HL-60/S4 treated with phorbol 12-myristate 13-acetate at 8.2 ng/mL for 4 days and 3 days (cell line): ENCODE measurements around the gene GPR89B.
"Not testable (repeated sequence)": the region's sequence is repeated elsewhere in the genome, so short reads cannot be mapped to it uniquely, and the experiment has no call there.

ENCODE experiments used
- in situ Hi-C: fragments of 300-500 bp; cut with MboI; formaldehyde crosslinking; loops from 2 replicates; pipeline ENCODE4 v1.15.0; 2022; ENCODE audit warnings: low sequenced_read_pairs

The GPR89B gene

DNA sequence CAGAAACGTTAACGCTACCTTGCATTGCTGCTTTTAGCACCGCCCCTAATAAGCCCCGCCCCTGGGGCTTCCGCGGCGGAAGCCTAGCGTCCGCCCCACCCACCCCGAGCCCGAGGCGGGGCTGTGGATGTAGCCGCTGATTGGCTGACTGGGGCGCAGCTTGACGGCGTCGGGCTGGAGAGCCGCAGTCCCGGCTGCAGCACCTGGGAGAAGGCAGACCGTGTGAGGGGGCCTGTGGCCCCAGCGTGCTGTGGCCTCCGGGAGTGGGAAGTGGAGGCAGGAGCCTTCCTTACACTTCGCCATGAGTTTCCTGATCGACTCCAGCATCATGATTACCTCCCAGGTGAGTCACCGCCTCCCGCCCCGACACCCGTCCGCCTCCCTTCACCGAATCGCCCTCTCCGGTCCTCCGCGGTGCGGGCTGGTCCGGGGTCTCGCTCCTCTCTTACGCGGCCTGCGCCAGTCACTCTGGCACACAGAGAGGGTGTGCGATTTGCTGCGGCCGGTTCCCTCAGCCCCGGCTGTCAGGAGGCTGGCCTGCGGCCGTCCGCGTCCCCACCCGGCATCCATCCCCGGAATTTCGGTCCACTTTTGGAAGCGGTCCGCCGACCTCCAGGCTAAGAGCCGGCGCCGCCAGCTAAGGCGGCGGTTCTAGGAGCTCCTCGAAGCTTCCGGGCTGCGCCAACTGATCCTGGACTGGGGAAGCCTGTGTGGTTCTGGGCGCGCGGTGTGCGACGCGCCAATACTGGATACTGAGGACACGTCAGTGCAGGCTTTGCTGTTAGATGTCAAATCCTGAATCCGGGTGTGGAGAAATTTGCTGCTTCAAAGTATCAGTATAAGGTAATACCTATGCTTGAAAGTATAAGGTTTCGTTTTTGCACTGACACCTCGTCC, at the start of gene GPR89B:
TSS of gene GPR89B (plus strand) at position 185 of the 897 bp plus-strand sequence. CDS start at position 302, 117 bp downstream.
- in situ Hi-C loops = not testable (repeated sequence)

DNA sequence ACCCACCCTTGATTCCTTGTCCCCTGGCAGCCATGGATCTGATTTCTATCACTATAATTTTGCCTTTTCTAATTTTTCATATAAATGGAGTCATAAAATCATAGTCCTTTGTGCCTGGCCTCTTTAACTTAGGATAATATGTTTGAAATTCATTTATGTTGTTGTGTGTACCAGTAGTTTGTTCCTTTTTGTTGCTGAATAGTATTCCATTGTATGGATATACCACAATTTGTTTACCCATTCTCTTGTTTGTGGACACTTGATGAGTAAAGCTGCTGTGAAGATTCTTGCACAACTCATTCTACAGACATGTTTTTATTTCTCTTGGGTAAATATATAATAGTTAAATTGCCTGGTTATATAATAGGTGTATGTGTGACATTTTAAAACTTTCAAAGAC, 48.3 kb upstream of the GPR89B start:
- in situ Hi-C loops = no loop called here

DNA sequence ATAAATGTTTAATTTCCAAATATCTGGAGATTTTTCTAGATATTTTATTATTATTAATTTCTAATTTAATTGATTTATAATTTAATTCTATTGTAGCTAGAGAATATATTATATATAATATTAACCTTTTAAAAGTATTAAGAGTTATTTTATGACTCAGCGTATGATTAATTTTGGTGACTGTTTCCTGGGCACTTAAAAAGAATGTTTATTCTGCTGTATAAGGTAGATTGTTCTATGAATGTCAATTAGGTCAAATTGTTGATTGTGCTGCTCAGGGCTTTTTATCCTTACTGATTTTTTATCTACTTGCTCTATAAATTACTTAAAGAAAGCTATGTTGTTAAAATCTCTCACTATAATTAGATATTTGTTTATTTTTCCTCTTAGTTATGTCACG, 45.7 kb upstream of the GPR89B start:
- in situ Hi-C loops = no loop called here

GRCh38 chr1:147890177-147890790, 37.9 kb upstream of the GPR89B start:
- in situ Hi-C loops = no loop called here

DNA sequence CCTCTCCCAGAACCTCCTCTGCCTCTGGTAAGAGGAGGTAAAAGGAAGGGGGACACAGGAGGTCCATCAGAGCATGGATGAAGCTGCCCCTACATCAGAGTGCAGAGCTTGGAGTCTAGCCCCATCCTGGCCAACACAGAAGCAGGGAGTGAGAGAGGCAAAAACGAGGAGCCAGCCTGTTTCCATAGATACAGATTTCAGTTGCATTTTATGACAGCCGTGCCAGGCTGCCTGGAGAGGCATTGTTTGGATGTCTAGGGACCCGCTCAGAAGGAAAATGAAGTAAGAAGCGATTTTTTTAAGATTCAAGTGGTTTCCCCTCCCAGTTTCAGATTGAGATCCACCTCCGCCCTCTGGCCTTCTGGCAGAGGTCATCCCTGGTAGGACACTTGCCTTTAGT, 37.1 kb upstream of the GPR89B start:
- in situ Hi-C loops = no loop called here

GRCh38 chr1:147892216-147892615, 36.0 kb upstream of the GPR89B start:
- in situ Hi-C loops = no loop called here

DNA sequence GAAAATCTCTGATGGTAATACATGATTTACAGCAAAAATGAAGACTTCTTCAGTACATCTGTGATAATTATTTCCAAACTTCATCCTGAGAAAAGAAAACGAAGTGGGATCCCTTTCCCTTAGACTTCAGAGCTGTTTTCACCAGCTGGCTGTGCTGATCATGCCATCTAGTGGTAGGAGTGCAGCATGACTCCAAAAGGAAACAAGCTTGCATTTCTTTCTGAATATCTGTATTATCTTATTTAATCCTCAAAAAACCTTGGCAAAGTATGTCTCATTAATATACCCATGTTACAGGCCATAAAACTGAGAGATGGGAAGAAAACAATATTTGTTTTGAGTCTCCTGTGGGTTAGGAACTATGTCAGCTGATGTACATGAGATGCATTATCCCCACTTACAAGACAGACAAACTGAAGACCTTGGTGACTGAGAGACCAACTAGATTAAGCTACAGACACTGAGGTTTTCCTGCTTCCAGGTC, 35.4 kb upstream of the GPR89B start:
- in situ Hi-C loops = no loop called here

DNA sequence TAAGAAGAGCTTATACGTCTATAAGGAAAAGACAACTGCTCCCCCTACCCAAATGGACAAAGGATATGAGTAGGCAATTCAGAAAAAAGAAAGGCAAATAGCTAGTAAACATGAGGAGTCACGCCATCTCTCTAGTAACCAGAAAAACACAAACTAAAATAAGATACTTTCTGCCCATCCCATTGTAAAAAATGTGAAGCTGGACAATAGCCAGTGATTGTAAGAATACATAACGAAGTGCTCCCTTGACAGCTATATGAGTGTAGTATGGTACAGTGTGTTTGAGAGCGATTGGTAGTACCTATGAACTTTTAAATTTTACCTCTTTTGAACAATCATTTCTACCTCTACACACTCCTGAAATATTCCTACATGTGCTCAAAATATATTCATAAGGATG, 33.1 kb upstream of the GPR89B start:
- in situ Hi-C loops = no loop called here

DNA sequence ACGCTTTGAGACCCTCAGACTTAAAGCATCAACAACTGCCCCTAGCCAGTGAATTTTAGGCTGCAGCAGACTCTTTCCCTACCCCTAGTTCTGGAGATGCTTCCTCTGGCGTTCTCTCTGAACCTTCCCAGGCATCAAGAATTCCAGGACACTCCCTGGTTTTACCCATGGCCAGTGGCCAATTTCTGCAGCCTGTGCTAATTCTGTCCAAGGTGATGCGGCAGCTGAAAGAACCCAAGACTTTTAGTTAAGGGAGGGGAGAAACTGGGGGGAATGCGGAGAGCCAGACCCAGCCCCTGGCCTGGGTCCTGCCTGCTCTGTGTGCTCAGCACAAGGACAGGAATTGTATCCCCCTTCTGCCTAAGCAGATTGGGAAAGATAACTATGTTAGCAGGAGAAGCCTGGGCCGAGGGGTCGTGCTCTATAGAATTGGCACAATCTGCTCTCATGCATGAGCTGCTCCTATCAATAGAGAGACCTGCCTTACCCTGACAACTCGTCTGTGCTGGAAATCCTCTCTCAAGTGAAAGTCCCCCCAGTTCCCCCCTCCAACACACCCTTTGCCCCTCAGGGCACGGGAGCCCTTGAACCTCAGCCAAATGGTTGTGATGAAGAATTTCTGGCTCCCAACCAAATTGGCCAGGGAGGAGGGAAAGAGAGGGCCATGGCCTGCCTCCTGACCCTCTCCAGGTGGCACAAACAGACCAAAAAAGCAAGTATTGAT, 31.0 kb upstream of the GPR89B start:
- in situ Hi-C loops = no loop called here

DNA sequence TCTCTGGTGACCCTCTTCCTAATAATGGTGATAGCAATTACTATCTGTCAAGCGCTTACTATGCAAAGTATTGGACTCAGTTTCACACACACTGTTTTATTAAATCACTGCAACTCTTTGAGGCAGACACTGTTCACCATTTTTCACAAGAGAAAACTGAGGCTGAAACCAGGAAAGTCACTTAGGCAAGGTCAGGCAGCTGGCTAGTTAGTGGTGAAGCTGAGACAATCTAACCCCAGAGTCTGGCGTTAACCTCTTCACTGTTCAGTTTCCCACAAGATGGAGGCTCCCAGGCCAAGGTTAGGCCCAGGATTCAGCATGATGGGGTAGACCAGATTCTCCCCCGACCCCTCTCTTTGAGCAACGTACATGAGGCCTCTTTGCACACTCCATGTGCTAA, 30.4 kb upstream of the GPR89B start:
- in situ Hi-C loops = no loop called here

GRCh38 chr1:147902253-147902845, 25.9 kb upstream of the GPR89B start, which contains the start of gene GJA8:
Gene GJA8 (plus strand): TSS chr1:147902795. CDS start chr1:147907956, 5,161 bp downstream.
- in situ Hi-C loops = no loop called here

DNA sequence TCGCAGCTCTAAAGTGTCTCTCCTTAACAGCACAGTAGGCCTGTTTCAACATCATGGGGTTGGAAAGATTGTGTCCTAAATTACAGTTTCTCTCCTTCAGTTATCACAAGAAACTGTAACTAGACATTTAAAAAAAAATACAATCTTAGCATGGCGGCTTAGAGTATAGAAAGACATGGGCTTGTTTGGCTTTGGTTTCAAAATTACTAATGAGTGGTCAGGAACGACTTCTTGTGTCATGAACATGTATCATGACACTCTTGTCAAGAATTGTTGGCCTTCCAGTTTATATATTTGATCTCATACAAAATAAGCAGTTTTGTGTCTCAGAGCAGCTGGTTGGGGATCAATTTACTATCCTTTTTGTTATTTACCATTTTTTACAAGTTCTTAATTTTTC, 23.5 kb upstream of the GPR89B start:
- in situ Hi-C loops = no loop called here

GRCh38 chr1:147907786-147908509, 20.3 kb upstream of the GPR89B start:
- in situ Hi-C loops = no loop called here

GRCh38 chr1:147912553-147912952, 15.7 kb upstream of the GPR89B start:
- in situ Hi-C loops = no loop called here

DNA sequence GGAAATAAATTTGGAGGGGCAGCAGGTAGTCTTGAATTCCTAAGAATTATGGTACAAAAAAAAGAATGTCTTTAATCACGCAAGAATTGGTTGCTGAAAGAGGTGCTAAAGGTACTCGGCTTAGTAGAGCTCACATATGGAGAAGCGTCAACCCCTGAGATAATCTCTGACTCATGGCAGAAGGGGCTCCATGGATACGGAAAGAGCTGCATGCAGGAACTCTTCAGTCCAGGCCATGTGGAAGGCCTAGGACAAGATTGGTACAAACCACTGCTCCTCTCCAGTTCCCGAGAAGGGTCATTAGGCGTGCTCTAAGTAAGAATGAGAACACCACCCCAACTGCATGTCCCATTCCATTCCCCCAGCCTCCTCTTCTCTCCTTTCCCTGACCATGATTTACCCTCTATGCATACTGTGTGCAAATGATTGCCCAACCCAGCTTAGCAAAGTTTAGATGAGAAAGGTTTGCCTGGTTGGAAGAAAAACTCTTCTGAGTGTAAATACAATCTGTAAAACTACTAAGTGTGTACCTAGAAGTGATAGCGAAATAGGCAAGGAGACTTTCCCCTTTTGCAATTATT, 14.8 kb upstream of the GPR89B start:
- in situ Hi-C loops = no loop called here

DNA sequence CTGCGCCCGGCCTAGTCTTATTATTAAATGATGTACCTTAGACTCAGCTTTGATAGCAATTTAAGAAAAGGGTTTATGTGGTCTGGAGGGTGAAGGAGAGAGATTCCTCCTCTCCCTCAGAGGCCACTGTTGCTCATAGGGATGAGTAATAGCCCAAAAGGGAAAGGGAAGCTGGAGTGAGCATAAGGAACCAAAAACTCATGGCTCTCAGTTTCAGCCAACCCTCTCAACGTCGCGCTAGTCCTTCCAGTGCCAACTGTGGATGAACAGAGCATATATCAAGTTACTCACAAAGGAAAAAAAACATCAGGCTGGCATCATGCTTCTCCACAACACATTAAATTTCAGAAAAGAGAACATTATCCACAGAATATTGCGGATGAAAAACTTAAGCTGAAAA, 8.3 kb upstream of the GPR89B start:
- in situ Hi-C loops = no loop called here

DNA sequence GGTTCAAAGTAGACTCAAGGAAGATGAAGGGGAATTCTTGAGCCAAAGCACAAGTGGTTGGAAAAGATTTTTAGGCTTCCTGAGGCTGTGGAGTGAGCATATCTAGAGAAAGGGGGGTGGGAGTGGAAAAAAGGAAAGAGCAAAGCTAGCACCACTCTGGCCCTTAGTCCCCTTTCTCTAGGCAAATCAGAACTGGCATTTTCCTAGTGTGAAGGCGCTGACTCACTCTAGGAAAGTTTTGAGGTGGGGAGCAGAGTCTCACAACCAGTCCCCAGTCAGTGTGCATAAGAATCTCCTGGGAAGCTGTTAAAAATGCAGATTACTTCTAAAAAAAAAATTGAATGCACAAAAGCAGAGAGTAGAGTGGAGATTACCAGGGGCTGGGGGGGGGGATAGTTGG, 3.4 kb upstream of the GPR89B start:
- in situ Hi-C loops = no loop called here

- in situ Hi-C loops = not testable (repeated sequence)
These were observed 1.0 kb upstream of the GPR89B start for GRCh38 chr1:147927215-147927614.

DNA sequence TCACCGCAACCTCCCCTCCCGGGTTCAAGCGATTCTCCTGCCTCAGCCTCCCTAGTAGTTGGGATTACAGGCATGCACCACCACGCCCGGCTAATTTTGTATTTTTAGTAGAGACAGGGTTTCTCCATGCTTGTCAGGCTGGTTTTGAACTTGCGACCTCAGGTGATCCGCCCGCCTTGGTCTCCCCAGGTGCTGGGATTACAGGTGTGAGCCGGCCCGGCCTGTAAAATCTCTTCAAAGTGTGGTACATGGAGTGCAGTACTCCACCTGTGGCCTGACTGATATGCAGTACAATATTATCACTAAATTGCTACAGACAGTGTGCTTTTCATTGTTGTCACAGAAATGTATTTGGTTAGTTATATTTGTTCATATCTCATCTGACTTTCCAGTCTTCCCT, 531 bp upstream of the GPR89B start:
- in situ Hi-C loops = not testable (repeated sequence)

- in situ Hi-C loops = not testable (repeated sequence)
These were observed 2.9 kb downstream of the GPR89B start for GRCh38 chr1:147931137-147931536.
